A673 (cell line): ENCODE measurements around the gene RNF213. TPM values are rescaled to one million over a fixed set of nuclear protein-coding genes. Genes with fewer than 3 reads are reported as not detected.

Source experiments
- BruUV-seq: library from RNA; stranded (reverse); fragments of 400-500 nt; replicated peaks from 2 replicates; lab custom pipeline; 2021; lab: Mats Ljungman, UMichigan
- CTCF ChIA-PET: fragments of 300-600 bp; sonication (Branson Sonifier 250); formaldehyde crosslinking; loops from one replicate; lab custom pipeline; 2022; ENCODE audit warnings: antibody characterized with exemption; lab: Charles Lee
- POLR2A ChIA-PET: fragments of 300-600 bp; sonication (Branson Sonifier 250); formaldehyde crosslinking; loops from one replicate; lab custom pipeline; 2022; ENCODE audit warnings: antibody characterized with exemption; ENCODE audit not compliant: low non-redundant PET; lab: Charles Lee
- DNase-seq: peaks from one replicate; pipeline ENCODE4 v3.0.0-alpha.2; 2015; ENCODE audit warnings: low spot score
- H3K27ac ChIP-seq: fragments of 200-600 bp; sonication (generic); 2 replicates; pipeline ENCODE4 v1.5.1; 2016; ENCODE audit warnings: mixed run types, low read depth, mild to moderate bottlenecking, mixed read lengths, antibody characterized with exemption, low read length; ENCODE audit not compliant: poor library complexity, severe bottlenecking
- H3K27me3 ChIP-seq: fragments of 200-600 bp; sonication (generic); replicated peaks from 2 replicates; pipeline ENCODE4 v1.6.1; 2017; ENCODE audit warnings: mixed run types, low read depth, mild to moderate bottlenecking, mixed read lengths, antibody characterized with exemption, low read length; ENCODE audit not compliant: insufficient read depth, poor library complexity
- H3K36me3 ChIP-seq: fragments of 200-600 bp; sonication (generic); 2 replicates; pipeline ENCODE4 v1.6.1; 2016; ENCODE audit warnings: mixed run types, mild to moderate bottlenecking, mixed read lengths, antibody characterized with exemption, low read length; ENCODE audit not compliant: insufficient read depth, poor library complexity, severe bottlenecking
- H3K4me1 ChIP-seq: fragments of 200-600 bp; sonication (generic); 2 replicates; pipeline ENCODE4 v1.6.1; 2017; ENCODE audit warnings: mixed run types, mild to moderate bottlenecking, mixed read lengths, antibody characterized with exemption, low read length; ENCODE audit not compliant: insufficient read depth, poor library complexity, severe bottlenecking
- H3K4me3 ChIP-seq: fragments of 200-600 bp; sonication (generic); 2 replicates; pipeline ENCODE4 v1.5.1; 2016; ENCODE audit warnings: low read depth, mixed run types, mild to moderate bottlenecking, mixed read lengths, low read length; ENCODE audit not compliant: poor library complexity, severe bottlenecking
- H3K9me3 ChIP-seq: fragments of 200-600 bp; sonication (generic); 2 replicates; pipeline ENCODE4 v1.6.1; 2016; ENCODE audit warnings: mixed run types, low read depth, mild to moderate bottlenecking, mixed read lengths, antibody characterized with exemption, low read length; ENCODE audit not compliant: poor library complexity, severe bottlenecking
- EZH2 ChIP-seq: fragments of 200-600 bp; sonication (generic); IDR thresholded peaks from 2 replicates; pipeline ENCODE4 v1.6.1; 2017; ENCODE audit warnings: borderline replicate concordance, low read depth, mild to moderate bottlenecking, mixed read lengths, antibody characterized with exemption, low read length; ENCODE audit not compliant: poor library complexity, severe bottlenecking
- intact Hi-C: fragments of 100-400 bp; cut with micrococcal nuclease; formaldehyde crosslinking; loops from one replicate; pipeline ENCODE4 v1.10.0; 2022; ENCODE audit not compliant: unreplicated experiment
- total RNA-seq: library from RNA; stranded (reverse); gene quantifications from 2 replicates; pipeline ENCODE4 v1.2.3, GENCODE V29; 2021
- TF ChIP-seq, protein P1 (sequence below): fragments of 300-800, 200-600 bp; sonication (generic); conservative IDR thresholded peaks from 2 replicates; pipeline ENCODE4 v1.5.1; 2017; ENCODE audit warnings: low read depth, mild to moderate bottlenecking, antibody characterized with exemption, low read length, moderate library complexity, mixed read lengths

The RNF213 gene
- total RNA-seq, 1 experiment from 2014 or later = 78.0 TPM

DNA sequence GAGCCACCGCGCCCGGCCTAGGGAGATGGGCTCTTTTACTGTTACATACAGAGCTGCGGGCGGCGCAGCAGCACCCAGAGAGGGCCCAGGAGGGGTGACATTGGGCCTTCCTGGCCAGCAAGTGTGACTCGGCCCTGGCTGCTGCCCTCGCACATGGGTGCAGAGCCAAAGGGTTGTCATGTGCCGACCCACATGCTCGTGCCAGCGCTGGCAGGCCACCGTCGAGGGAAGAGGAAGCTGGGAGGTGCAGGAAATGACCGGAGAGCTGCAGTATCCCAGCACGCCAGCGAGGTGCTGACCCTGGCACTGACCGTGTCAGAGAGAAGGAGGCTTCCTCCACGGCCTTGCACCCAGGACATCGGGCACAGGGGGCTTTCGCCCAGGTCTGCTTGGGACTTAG lies 162.3 kb downstream of the RNF213 start:
- CTCF ChIA-PET = no interaction called here
- Histone ChIP-seq H3K9me3 (no peaks in the 10 kb centered on the region), H3K4me1 (no peaks in the 10 kb centered on the region), H3K27me3 (no peaks in the 10 kb centered on the region), H3K27ac (no peak overlapping the region), H3K36me3 (no peaks in the 10 kb centered on the region), H3K4me3 (no peak overlapping the region)
- no peak for DNase-seq
- intact Hi-C loops = no loop called here
- TF ChIP-seq, protein P1, sequence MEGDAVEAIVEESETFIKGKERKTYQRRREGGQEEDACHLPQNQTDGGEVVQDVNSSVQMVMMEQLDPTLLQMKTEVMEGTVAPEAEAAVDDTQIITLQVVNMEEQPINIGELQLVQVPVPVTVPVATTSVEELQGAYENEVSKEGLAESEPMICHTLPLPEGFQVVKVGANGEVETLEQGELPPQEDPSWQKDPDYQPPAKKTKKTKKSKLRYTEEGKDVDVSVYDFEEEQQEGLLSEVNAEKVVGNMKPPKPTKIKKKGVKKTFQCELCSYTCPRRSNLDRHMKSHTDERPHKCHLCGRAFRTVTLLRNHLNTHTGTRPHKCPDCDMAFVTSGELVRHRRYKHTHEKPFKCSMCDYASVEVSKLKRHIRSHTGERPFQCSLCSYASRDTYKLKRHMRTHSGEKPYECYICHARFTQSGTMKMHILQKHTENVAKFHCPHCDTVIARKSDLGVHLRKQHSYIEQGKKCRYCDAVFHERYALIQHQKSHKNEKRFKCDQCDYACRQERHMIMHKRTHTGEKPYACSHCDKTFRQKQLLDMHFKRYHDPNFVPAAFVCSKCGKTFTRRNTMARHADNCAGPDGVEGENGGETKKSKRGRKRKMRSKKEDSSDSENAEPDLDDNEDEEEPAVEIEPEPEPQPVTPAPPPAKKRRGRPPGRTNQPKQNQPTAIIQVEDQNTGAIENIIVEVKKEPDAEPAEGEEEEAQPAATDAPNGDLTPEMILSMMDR = no peak
- no peak for TF ChIP-seq EZH2
- POLR2A ChIA-PET = no interaction called here
- BruUV-seq = no TSS peak

DNA sequence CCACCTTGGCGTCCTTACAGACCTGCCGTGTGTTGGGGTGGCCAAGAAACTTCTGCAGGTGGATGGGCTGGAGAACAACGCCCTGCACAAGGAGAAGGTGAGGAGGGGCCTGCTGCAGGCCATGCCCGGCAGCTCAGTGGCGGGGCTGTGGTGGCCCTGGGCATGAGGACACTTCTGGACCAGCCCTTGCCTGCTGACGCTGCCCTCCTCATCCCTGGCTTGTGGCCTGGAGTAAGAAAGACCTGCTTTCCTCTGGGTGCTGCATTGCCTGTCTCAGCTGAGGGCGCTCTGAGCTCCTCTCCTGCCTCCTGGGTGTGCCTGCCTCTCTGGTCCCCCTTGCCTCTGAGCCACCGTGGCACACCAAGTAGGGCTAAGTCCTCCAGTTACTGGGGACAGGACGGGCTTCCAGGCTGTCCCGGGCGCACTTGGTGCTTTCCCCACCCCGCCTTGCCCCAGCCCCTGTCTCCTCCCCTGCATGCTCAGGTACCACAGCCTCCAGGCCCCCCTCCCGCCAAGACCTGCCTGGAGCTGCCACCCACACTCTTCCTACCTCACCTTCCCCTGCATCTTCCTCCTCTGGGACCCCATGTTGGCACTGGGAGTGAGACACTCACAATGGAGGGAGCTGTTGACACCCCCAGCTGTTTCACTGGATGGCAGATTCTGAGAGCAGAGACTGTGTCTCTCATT lies 163.0 kb downstream of the RNF213 start:
- TF ChIP-seq, protein P1 = no peak
- no peak for TF ChIP-seq EZH2
- Histone ChIP-seq H3K27ac (no peak overlapping the region), H3K27me3 (no peaks in the 10 kb centered on the region), H3K36me3 (no peaks in the 10 kb centered on the region), H3K4me3 (no peak overlapping the region), H3K9me3 (no peaks in the 10 kb centered on the region), H3K4me1 (no peaks in the 10 kb centered on the region)
- no TSS peak for BruUV-seq
- CTCF ChIA-PET = interaction anchor here (1.3 kb wide), 1 partner anchor 228 kb away, joined by 3 read pairs; no protein-coding TSS in a partner anchor
- POLR2A ChIA-PET = no interaction called here
- intact Hi-C loops = no loop called here
- no peak for DNase-seq

DNA sequence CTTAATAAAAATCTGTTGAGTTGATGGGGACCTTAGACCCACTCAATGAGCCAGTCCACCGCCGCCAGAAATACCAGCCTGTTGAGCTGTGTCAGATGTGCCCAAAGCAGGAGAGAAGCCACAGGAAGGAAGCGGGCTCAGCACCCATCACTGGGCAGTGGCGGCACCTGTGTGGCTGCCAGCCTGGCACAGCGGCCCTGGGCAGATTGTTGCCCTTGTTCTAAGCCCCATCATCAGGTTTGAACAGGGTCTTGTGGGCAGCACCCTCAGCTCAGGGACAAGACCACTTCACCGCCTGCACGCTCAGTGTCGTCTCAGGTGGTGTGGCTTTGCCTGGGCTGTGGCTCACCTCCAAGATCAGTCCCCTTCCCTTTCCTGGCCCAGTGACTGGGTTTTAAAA lies 163.6 kb downstream of the RNF213 start:
- ChIA-PET CTCF (interaction anchor here (1.1 to 1.3 kb wide), 2 partner anchors 229 to 674 kb away, joined by 3 read pairs; no protein-coding TSS in a partner anchor), POLR2A (no interaction called here)
- Histone ChIP-seq H3K4me1 (no peaks in the 10 kb centered on the region), H3K27me3 (no peaks in the 10 kb centered on the region), H3K9me3 (no peaks in the 10 kb centered on the region), H3K36me3 (no peaks in the 10 kb centered on the region), H3K27ac (no peak overlapping the region), H3K4me3 (no peak overlapping the region)
- DNase-seq = no peak
- TF ChIP-seq EZH2 = no peak
- TF ChIP-seq, protein P1 = no peak
- BruUV-seq = no TSS peak
- intact Hi-C loops = no loop called here
